Islet precursor cell (in vitro differentiated cells): ENCODE data around the gene C1D.
"Not testable (repeated sequence)": the region's sequence is repeated elsewhere in the genome, so short reads cannot be mapped to it uniquely, and the experiment has no call there.

Experiments used
- DNase-seq: peaks from one replicate; pipeline ENCODE4 v3.0.0-alpha.2; 2018

C1D gene

GRCh38 chr2:68062680-68063387 lies at the start of gene C1D:
C1D (minus strand) TSS chr2:68063004; CDS start chr2:68047310, 15,694 bp downstream.
- DNase-seq = peak; percentile 94

GRCh38 chr2:68110102-68110501 lies 47.3 kb upstream of the C1D start:
- no peak for DNase-seq

GRCh38 chr2:68108120-68108519 lies 45.3 kb upstream of the C1D start:
- no peak for DNase-seq

GRCh38 chr2:68107475-68107874 lies 44.7 kb upstream of the C1D start:
- no peak for DNase-seq

GRCh38 chr2:68104111-68104835 lies 41.5 kb upstream of the C1D start:
- DNase-seq = no peak

GRCh38 chr2:68103709-68104055 lies 40.9 kb upstream of the C1D start:
- DNase-seq = no peak

GRCh38 chr2:68103030-68103708 lies 40.4 kb upstream of the C1D start:
- DNase-seq = no peak

GRCh38 chr2:68100189-68100588 lies 37.4 kb upstream of the C1D start:
- no peak for DNase-seq

- no peak for DNase-seq
Measured at GRCh38 chr2:68099260-68099659, 36.5 kb upstream of the C1D start.

GRCh38 chr2:68098291-68098797 lies 35.5 kb upstream of the C1D start:
- DNase-seq = no peak

- no peak for DNase-seq
Measured at GRCh38 chr2:68094111-68094510, 31.3 kb upstream of the C1D start.

- DNase-seq = no peak
Measured at GRCh38 chr2:68093634-68094033, 30.8 kb upstream of the C1D start.

GRCh38 chr2:68091439-68092034 lies 28.7 kb upstream of the C1D start:
- no peak for DNase-seq

GRCh38 chr2:68089961-68090360 lies 27.2 kb upstream of the C1D start:
- no peak for DNase-seq

GRCh38 chr2:68088940-68089339 lies 26.1 kb upstream of the C1D start:
- no peak for DNase-seq

- DNase-seq = no peak
Measured at GRCh38 chr2:68086166-68086565, 23.4 kb upstream of the C1D start.

GRCh38 chr2:68083346-68083745 lies 20.5 kb upstream of the C1D start:
- no peak for DNase-seq

GRCh38 chr2:68074050-68074449 lies 11.2 kb upstream of the C1D start:
- no peak for DNase-seq

- not testable (repeated sequence) for DNase-seq
Measured at GRCh38 chr2:68063797-68064646, 1.2 kb upstream of the C1D start.

- DNase-seq = no peak
Measured at GRCh38 chr2:68060652-68061051, 2.2 kb downstream of the C1D start.

- no peak for DNase-seq
Measured at GRCh38 chr2:68059784-68060525, 2.8 kb downstream of the C1D start.
